GM20431 (cell line): ENCODE data around the gene FAM153A.
"Not testable (repeated sequence)": the region's sequence is repeated elsewhere in the genome, so short reads cannot be mapped to it uniquely, and the experiment has no call there.

Source experiments
- in situ Hi-C: fragments of 300-500 bp; cut with MseI, MboI; formaldehyde crosslinking; loops from one replicate; pipeline ENCODE4 v1.15.0; 2020; ENCODE audit warnings: low sequenced_read_pairs; ENCODE audit not compliant: unreplicated experiment

FAM153A gene

GRCh38 chr5:177760954-177761353, 21.7 kb downstream of the FAM153A start:
- in situ Hi-C loops = not testable (repeated sequence)

- in situ Hi-C loops = not testable (repeated sequence)
These were observed 35.3 kb downstream of the FAM153A start for GRCh38 chr5:177747354-177747753.

GRCh38 chr5:177724858-177725257, 57.8 kb downstream of the FAM153A start:
- in situ Hi-C loops = not testable (repeated sequence)

GRCh38 chr5:177723831-177724485, 58.7 kb downstream of the FAM153A start:
- in situ Hi-C loops = not testable (repeated sequence)

GRCh38 chr5:177722829-177723228, 59.9 kb downstream of the FAM153A start:
- in situ Hi-C loops = not testable (repeated sequence)

GRCh38 chr5:177719989-177720388, 62.7 kb downstream of the FAM153A start:
- in situ Hi-C loops = not testable (repeated sequence)

- in situ Hi-C loops = not testable (repeated sequence)
These were observed 67.3 kb downstream of the FAM153A start for GRCh38 chr5:177715423-177715822.

- in situ Hi-C loops = not testable (repeated sequence)
These were observed 86.6 kb downstream of the FAM153A start for GRCh38 chr5:177696100-177696499.

GRCh38 chr5:177695356-177695930, 87.3 kb downstream of the FAM153A start:
- in situ Hi-C loops = not testable (repeated sequence)

- in situ Hi-C loops = not testable (repeated sequence)
These were observed 88.2 kb downstream of the FAM153A start for GRCh38 chr5:177694518-177694835.

- in situ Hi-C loops = not testable (repeated sequence)
These were observed 88.8 kb downstream of the FAM153A start for GRCh38 chr5:177693671-177694517.

- in situ Hi-C loops = not testable (repeated sequence)
These were observed 89.7 kb downstream of the FAM153A start for GRCh38 chr5:177692969-177693368.

- in situ Hi-C loops = not testable (repeated sequence)
These were observed 90.2 kb downstream of the FAM153A start for GRCh38 chr5:177692507-177692906.

- in situ Hi-C loops = not testable (repeated sequence)
These were observed 93.6 kb downstream of the FAM153A start for GRCh38 chr5:177689011-177689610.

GRCh38 chr5:177688091-177688490, 94.6 kb downstream of the FAM153A start:
- in situ Hi-C loops = not testable (repeated sequence)

- in situ Hi-C loops = not testable (repeated sequence)
These were observed 100.8 kb downstream of the FAM153A start for GRCh38 chr5:177681920-177682319.
